GM19240 (cell line): ENCODE measurements around the gene MTCL3.
"Not testable (repeated sequence)": the region's sequence is repeated elsewhere in the genome, so short reads cannot be mapped to it uniquely, and the experiment has no call there.

Source experiments
- DNase-seq: peaks from one replicate; pipeline ENCODE4 v3.0.0; 2011; ENCODE audit warnings: low spot score; ENCODE audit not compliant: insufficient read length

Gene MTCL3

GRCh38 chr6:127428562-127428961, 90.6 kb downstream of the MTCL3 start:
- DNase-seq, result not testable (repeated sequence)

DNA sequence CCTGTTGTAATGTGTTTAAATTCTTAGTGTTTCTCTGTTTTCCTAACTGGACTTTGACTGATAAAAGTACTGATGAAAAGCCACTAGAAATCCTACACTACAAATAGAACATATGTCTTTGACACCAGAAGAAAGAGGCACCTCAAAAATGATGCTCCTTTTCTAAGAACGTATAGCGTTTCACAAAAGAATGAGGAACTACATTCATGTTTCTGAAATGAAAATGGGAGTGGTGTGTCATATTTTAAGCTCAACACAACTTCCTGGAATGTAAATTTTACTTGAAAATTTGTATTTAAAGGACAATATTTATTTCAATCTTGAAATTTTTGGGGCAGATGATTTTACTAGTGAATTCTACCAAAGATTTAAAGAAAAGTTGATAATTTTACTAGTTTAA, 95.2 kb downstream of the MTCL3 start:
- no peak for DNase-seq
